ENCODE measurements around the gene PHKB.

PHKB gene

DNA sequence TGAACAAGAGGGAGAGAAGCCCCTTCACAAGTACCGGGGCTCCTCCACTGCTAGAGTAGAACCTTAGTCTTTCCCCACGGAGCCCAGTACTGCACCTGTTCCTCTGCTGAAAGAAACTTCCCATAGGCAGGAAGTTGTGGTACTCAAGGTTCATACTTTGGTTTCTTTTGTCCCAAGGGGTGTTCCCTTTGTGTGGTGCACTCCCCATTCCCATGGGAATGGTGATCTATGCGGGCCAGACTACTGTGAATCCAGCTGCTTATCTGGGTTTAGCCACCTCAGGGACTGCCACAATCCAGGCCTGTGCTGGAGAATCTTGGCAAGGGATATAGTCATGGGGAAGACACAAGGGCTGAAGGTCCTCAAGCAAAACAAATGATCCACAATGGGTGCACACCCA is 110.6 kb downstream of the PHKB start:
- DNase-seq = no peak

GRCh38 chr16:47574091-47575054 is 113.2 kb downstream of the PHKB start:
- no peak for DNase-seq

DNA sequence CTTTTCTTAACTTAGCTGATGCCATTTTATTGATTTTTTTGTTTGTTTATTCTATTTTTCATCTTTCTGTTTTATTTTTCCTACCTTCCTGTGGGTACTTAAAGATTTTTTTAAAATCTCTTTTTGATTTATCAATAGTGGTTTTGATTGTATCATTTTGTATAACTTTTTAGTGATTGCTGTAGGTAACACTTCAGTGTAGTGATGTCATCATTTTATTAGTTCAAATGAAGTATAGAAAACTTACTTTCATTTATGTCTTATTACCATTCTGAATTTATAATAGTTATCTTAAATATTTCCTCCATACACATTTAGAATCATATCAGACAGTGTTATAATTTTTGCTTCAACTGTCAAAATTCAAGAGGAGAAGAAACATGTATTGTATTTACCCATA is 115.9 kb downstream of the PHKB start:
- DNase-seq = no peak

- DNase-seq = no peak
Measured at GRCh38 chr16:47578033-47578432, 116.9 kb downstream of the PHKB start.

- no peak for DNase-seq
Measured at GRCh38 chr16:47578573-47578972, 117.4 kb downstream of the PHKB start.

DNA sequence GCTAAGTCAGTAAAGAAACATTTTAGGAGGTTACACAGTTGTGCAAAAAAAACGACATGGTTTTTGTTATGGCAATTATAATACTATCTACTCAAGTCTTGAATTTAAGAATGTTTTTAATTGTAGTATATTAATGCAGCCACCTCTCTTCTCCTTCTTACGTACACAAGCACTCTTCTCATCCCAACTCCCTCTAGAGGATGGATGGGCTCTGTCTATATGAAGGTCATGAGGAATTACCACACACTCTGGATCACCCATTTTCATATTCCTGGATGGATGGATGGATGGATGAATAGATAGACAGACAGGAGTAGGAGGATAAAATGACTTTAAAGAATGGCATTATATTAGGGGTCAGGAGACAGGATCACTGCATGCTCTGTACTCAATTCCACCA is 120.0 kb downstream of the PHKB start:
- DNase-seq = no peak

DNA sequence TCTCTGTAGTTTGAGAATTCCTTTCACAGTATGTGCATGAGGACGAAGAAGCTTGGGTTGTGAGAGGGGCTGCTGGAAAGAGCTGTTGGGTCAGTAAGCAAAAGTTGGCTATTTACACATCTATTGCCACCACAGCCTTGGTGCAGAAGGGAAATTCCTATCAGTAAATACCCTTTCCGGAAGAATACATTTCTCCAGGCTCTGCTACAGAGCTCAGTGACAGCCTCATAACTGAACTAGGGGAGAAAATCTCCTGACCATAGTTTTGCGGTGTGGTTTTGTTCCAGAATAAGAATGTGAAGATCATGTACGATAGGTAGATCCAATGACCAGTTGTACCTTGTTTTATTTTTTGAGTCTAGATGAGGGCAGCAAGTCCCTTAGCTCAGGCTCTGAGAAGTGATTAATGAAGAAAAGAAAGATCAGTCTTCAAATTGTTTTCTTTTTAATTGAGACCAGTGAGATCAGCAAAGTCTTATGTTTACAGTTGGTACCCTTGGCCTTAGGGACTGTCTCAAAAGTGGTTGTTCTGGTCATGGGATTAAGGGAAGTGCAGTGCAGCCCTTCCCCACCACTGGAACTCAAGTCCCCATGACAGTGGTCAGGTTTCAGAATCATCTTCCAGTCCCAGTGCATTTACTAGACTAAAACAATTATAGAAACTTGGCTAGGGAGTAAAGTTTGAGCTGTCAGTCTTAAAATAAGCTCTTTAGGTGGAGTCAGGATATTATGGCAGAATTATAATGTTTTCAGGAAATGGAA is 123.5 kb downstream of the PHKB start:
- DNase-seq = no peak

- DNase-seq = no peak
Measured at GRCh38 chr16:47586121-47586520, 125.0 kb downstream of the PHKB start.

DNA sequence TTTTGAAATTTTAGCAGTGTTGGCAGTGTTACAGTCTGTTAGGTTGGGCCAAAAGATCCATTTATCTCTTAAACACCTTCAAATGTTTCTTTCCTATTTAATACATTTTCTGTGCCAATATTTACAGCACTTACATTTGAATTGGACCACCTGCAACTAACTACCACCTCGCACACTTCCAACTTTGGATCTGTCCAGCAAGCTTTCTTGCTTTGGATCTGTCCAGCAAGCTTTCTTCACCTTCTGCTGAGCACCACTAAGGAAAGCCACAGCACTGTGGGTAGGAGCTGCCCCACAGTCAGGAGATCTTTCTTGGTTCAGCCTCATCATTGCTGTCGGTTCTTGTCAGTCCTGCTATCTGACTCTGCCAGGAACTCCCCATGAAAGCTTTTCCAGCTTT is 129.3 kb downstream of the PHKB start:
- DNase-seq = no peak

DNA sequence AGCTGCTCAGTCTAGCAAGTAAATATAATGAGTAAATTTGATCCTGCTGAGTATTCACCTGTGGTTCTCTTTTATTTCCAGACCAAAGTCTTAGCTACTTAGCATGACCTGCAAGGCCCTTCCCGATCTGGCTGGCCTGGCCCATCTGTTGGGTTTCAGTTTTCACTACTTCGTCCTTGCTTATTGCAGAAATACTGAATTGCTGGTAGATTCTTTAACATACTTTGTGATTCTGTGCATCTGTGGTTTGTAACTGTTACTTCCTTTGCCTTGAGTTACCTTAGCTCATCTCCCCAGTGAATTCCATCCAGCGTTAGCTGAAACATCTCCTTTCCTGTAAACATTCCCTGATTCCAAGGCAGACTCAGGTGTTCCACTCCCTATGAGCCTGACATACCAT is 131.1 kb downstream of the PHKB start:
- no peak for DNase-seq

DNA sequence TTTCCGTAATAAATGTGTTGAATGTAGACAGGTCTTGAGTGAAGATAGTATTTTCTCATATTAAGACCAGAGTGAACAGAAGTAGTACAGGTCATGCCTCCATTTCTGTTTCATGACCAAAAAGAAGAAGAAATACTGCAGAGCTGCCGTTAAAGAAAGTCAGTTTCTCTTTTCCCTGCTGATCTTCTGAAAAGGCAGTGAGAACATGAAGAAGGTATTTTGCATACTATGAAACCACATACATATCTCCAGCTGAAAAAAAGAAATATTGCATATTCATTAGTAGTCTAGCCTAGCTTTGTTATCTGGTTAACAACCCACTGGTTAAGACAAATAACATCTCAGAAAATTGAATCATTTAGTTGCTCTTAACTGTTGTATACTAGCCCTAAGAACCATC is 138.4 kb downstream of the PHKB start:
- DNase-seq = no peak

DNA sequence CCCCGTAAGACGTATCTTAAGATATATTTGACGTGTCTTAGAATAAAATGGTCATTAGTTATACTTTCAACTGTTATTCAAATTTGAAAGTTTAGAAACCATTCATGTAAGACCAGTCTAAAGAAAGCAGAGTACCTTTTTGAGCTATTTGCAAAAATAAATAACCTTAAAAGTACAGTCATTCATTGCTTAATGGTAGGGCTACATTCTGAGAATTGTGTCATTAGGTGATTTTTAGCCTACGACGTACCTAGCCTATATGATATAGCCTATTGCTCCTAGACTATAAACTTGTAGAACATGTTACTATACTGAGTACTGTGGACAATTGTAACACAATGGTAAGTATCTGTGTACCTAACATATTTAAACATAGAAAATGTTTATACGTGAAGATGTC is 139.2 kb downstream of the PHKB start:
- DNase-seq = no peak

GRCh38 chr16:47604306-47604705 is 143.2 kb downstream of the PHKB start:
- no peak for DNase-seq

GRCh38 chr16:47611042-47611441 is 149.9 kb downstream of the PHKB start:
- DNase-seq = no peak

DNA sequence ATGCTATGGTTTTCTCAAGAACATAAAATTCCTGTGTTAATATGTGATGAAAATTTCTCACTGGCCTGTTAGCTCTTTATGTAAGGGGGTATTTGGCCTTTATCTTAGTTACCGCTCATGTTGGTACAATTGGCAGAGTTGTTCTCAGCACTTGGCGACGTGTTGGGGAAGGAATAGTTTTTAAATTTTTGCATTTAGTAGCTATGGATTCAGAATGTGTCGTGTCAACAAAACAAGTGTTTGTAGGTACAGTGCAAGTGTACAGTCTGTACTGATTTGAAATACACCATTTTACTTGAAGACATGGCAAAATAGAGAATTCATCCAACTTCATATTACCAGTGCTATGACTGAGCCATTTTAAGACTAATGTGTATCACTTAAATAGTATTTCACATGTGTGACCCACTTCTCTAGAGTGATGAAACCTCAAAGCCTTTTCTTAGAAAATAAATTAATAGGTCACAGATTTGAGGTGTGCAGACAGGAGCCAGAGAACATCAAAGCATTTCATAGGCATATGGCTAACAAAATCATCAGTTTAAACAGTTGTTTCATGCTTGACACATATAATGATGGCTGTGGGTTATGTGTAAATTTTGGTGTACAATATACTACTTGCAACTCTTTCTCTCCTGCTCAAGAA is 150.8 kb downstream of the PHKB start:
- DNase-seq = no peak

- DNase-seq = no peak
Measured at GRCh38 chr16:47612711-47613110, 151.6 kb downstream of the PHKB start.

DNA sequence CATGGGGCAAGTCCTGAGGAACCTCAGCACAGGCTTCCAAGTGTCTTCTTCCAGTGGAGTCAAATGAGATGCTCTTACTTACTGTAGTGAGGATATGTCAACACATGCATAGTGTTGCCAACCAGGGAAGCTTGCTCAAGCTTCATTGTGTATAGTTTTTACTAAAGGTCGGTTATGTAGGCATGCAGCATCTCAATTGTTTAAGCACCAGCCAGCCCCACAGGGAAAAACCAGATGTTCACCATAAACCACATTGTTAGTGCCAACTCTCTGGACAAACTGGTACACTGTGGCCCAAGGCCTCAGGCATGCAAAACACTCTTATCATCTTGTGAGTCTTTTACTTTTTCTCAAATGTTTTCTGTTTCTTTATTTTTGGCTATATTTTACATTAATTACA is 152.1 kb downstream of the PHKB start:
- DNase-seq = no peak

DNA sequence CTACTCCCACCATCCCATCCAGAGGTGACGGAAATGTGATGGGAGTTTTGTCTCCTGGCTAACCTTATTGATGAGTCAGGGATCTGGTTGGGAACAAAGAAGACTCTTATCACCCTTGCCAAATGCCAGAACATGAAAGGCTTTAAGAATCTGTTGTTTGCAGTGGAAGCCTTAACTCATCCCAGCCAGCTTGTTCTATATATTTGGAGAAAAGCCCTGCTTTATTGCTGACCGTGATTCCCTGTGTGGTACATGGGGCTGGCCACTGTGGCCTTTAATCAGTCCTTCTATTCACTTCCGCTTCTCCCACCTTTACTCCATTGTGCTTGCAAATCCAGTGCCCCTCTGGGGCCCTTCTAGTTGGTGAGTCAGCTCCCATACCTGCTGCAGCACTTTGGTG is 156.6 kb downstream of the PHKB start:
- no peak for DNase-seq

GRCh38 chr16:47622451-47623176 is 161.5 kb downstream of the PHKB start:
- DNase-seq = no peak

DNA sequence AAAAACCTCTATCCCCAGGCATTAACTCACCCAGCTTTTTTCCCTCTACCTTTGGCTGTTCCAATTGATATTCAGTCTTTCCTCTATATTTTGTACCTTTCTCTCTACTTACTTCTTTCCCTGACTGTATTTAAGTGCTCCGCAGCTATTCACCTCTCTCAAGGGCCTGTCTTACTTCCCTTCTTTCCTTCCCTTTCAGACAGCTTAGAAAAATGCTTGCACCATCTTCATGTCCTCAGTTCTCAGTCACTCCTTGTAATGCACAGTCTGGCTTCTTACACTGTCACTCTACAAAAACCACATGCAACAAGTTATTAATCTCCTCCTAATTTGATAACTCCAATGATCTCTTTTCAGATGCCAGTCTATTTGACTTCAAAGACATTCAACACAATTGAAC is 163.4 kb downstream of the PHKB start:
- DNase-seq = no peak

DNA sequence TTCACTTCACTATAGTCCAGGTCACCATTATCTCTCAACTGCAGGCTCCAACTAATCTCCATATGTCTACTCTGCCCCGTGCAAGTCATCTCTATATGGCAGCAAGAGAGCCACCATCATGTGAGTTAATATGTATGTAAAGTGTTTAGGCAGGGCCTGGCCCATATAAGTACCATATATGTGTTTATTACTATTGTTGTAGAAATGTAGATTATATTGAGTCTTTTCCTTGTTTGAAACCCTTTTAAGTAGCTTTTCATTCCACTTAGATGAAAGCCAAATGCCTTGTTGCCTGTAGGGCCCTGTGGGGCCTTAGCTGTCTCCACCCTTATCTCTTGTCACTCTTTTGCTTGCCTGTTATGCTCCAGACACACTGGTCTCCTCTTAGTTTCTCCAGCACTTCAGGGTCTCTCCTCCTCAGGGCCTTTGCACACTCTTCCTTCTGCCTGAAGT is 164.0 kb downstream of the PHKB start:
- DNase-seq = no peak

GRCh38 chr16:47626246-47626645 is 165.1 kb downstream of the PHKB start:
- DNase-seq = no peak

- no peak for DNase-seq
Measured at GRCh38 chr16:47627085-47627639, 166.0 kb downstream of the PHKB start.
